BJ (cell line): Measurements from ENCODE around the gene WASL. TPM values are rescaled to one million over a fixed set of nuclear protein-coding genes. Genes with fewer than 3 reads are reported as not detected.

ENCODE experiments used
- CTCF ChIA-PET: fragments of 350-600 bp; formaldehyde crosslinking; extraction: SDS; loops from one replicate; lab custom pipeline; 2021; ENCODE audit warnings: antibody characterized with exemption, inconsistent platforms; lab: Yijun Ruan, JAX
- POLR2A ChIA-PET: fragments of 300-600 bp; sonication (Branson Sonifier 250); formaldehyde crosslinking; extraction: SDS; loops from one replicate; lab custom pipeline; 2021; ENCODE audit warnings: antibody characterized with exemption; lab: Charles Lee
- DNase-seq: peaks from one replicate; pipeline ENCODE4 v3.0.0-alpha.2; 2011; ENCODE audit warnings: low read depth
- H3K27me3 ChIP-seq: 2 replicates; pipeline ENCODE4 v1.6.0; 2011; ENCODE audit warnings: low read length; ENCODE audit not compliant: control insufficient read depth, insufficient read depth
- H3K36me3 ChIP-seq: 2 replicates; pipeline ENCODE4 v1.5.1; 2011; ENCODE audit warnings: low read length; ENCODE audit not compliant: control insufficient read depth, insufficient read depth
- H3K4me3 ChIP-seq: 2 replicates; pipeline ENCODE4 v1.5.1; 2011; ENCODE audit warnings: low read depth, mild to moderate bottlenecking, control low read depth, low read length
- CTCF ChIP-seq: IDR thresholded peaks from 2 replicates; pipeline ENCODE4 v1.5.1; 2011; ENCODE audit warnings: low read depth, mild to moderate bottlenecking, control low read depth, inconsistent platforms, low read length, moderate library complexity; ENCODE audit not compliant: insufficient read depth
- polyA plus RNA-seq: library from polyadenylated mRNA; depleted of rRNA; stranded (reverse); fragments of >200 nt; gene quantifications from 2 replicates; pipeline ENCODE4 v1.2.3, GENCODE V29; 2011

The WASL gene
- polyA plus RNA-seq, 1 experiment = 4.0 TPM

DNA sequence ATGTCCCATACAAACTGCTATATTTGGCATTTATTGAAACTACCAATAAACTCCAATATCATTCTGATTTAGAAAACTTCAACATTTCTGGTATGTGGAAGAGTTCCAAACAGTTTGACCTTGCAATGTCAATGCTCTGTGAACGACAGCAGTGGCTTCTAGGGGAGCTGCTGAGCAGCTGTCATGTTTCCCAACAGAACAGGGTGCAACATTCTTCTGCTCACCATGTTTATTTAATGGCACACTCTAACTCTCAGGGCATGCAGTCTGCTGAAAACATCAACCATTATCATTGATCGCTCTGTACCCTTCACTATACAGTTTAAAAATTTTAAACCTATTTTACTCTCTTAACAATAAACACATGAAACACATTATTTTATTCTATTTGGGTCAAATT is 67.2 kb downstream of the WASL start:
- Histone ChIP-seq H3K36me3 (no peaks in the 10 kb centered on the region), H3K4me3 (no peak overlapping the region), H3K27me3 (no peaks in the 10 kb centered on the region)
- no peak for DNase-seq
- TF ChIP-seq CTCF = no peak
- CTCF ChIA-PET = interaction anchor here (0.6 to 1.9 kb wide), 5 partner anchors 20 to 187 kb away, joined by 3 to 23 read pairs (median 8); no protein-coding TSS in a partner anchor
- POLR2A ChIA-PET = no interaction called here

GRCh38 chr7:123680580-123680979 is 68.2 kb downstream of the WASL start:
- no peaks in the 10 kb centered on the region for H3K36me3 ChIP-seq
- no peak for DNase-seq
- TF ChIP-seq CTCF = no peak
- no peaks in the 10 kb centered on the region for H3K27me3 ChIP-seq
- H3K4me3 ChIP-seq = no peak overlapping the region
- ChIA-PET POLR2A (no interaction called here), CTCF (interaction anchor here (0.7 to 1.4 kb wide), 2 partner anchors 16 to 186 kb away, joined by 3 read pairs; no protein-coding TSS in a partner anchor)

- no peak for TF ChIP-seq CTCF
- no peak for DNase-seq
- Histone ChIP-seq H3K27me3 (no peaks in the 10 kb centered on the region), H3K4me3 (no peak overlapping the region), H3K36me3 (no peaks in the 10 kb centered on the region)
- CTCF ChIA-PET = interaction anchor here (1.4 to 2.4 kb wide), 3 partner anchors 22 to 193 kb away, joined by 3 to 9 read pairs (median 3); no protein-coding TSS in a partner anchor
- POLR2A ChIA-PET = no interaction called here
Measured at GRCh38 chr7:123679614-123680013, 69.2 kb downstream of the WASL start.

DNA sequence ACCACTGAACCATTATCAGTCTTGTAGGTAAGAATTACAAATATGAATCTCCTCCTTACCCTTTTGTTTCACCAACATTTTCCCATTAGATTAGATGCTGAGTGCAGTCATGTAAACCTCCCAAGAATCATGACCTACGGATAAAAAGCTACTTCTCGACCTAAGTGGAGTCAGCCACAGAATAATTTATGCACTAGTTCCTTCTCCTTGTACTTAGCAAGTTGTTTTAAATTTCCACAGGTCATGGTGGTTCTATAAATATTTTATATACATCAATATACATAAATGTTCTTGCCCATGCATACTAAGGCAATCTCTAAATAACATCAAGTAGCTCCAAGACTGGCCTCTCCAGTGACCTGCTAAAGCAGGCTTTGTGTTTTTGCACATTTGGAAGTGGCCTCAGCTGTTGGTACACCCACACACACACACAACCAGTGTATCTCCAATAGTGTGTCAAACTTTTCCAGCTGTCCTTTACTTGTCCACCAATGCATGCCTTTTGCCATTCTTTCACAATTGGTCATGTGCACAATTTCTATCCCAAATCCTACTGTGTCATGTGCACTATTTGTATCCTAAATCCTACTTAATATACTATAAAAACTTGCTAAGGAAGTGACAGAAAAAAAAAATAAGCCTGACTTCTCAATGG is 71.6 kb downstream of the WASL start:
- CTCF ChIA-PET = interaction anchor here (1.0 to 1.3 kb wide), 2 partner anchors 97 to 189 kb away, joined by 3 to 4 read pairs; no protein-coding TSS in a partner anchor
- TF ChIP-seq CTCF = no peak
- Histone ChIP-seq H3K36me3 (no peaks in the 10 kb centered on the region), H3K27me3 (no peaks in the 10 kb centered on the region), H3K4me3 (no peak overlapping the region)
- no peak for DNase-seq
- POLR2A ChIA-PET = no interaction called here

DNA sequence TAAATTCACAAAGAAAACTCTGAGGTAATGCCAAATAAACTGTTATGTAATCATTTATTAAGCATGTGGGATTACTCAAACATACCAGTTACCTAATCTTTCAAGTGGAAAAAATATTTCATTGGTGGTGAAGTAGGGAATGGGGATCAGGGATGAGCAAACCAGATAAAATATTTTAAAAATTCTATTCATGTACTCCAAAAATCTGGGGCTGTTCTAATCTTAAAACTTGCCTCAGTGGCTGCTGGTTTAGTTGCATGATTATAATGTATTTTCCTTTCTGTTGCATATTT is 73.7 kb downstream of the WASL start:
- ChIA-PET POLR2A (no interaction called here), CTCF (no interaction called here)
- Histone ChIP-seq H3K27me3 (no peaks in the 10 kb centered on the region), H3K4me3 (no peak overlapping the region), H3K36me3 (no peaks in the 10 kb centered on the region)
- TF ChIP-seq CTCF = no peak
- DNase-seq = peak; percentile 44
